AG04449 (cell line): ENCODE data around the gene HOXD12.

Experiments used
- CTCF ChIA-PET: fragments of 350-600 bp; formaldehyde crosslinking; extraction: SDS; loops from one replicate; lab custom pipeline; 2021; ENCODE audit warnings: antibody characterized with exemption; lab: Yijun Ruan, JAX
- POLR2A ChIA-PET: fragments of 400-600, 350-600 bp; formaldehyde crosslinking; extraction: SDS; loops from one replicate; lab custom pipeline; 2020; ENCODE audit warnings: antibody characterized with exemption, inconsistent platforms; lab: Yijun Ruan, JAX
- DNase-seq: peaks from one replicate; pipeline ENCODE4 v3.0.0-alpha.2; 2010; ENCODE audit warnings: low read depth, low spot score
- H3K4me3 ChIP-seq: 2 replicates; pipeline ENCODE4 v1.5.1; 2011; ENCODE audit warnings: low read depth, mild to moderate bottlenecking, control low read depth, low read length
- TF ChIP-seq, protein P1 (sequence below): IDR thresholded peaks from one replicate; pipeline ENCODE4 v1.5.1; 2011; ENCODE audit warnings: mild to moderate bottlenecking, moderate library complexity, low read length, control low read depth, inconsistent platforms; ENCODE audit not compliant: insufficient read depth; ENCODE audit errors: missing control alignments

The HOXD12 gene

DNA sequence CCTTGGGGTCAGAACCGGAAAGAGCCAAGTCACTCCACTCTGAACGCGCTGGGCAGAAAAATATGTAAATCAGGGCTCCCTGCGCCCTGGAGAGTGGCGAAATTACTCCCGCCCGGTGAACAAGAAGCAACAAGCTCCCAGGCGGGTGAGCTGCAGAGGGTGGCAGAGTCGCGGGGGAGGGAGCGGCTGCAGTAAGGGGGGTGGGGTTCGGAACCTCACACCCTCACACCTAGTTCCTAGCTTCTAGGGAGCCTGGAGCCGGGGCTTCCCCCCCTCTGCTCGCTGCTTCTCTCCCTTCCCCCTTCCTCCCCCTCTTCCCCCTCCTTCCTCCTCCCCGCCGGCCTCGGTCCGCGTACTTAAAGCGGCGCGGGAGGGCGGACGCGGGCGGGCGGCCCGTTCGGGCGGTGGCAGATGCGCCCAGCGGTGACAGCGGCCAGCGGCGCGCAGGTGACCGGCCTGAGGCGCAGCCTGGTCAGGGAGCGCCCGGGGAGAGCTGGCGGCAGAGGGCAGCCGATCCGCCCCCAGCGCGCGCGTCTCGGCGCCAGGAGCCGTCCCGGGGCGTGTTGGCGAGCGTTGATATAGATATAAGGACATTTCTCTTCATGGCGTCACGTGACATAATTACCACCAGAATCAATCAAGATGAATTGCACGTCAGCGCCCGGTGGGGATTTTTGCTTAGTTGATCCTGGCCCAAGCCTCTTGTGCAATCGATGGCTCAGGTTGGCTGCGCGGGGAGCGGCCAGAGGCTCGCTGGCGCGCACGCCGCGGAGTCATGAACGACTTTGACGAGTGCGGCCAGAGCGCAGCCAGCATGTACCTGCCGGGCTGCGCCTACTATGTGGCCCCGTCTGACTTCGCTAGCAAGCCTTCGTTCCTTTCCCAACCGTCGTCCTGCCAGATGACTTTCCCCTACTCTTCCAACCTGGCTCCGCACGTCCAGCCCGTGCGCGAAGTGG is 7.3 kb downstream of the HOXD12 start, which contains the start of gene HOXD11:
HOXD11 (plus strand) TSS at position 700 of the 959 bp plus-strand sequence; CDS start at position 776, 76 bp downstream.
- POLR2A ChIA-PET = no interaction called here

DNA sequence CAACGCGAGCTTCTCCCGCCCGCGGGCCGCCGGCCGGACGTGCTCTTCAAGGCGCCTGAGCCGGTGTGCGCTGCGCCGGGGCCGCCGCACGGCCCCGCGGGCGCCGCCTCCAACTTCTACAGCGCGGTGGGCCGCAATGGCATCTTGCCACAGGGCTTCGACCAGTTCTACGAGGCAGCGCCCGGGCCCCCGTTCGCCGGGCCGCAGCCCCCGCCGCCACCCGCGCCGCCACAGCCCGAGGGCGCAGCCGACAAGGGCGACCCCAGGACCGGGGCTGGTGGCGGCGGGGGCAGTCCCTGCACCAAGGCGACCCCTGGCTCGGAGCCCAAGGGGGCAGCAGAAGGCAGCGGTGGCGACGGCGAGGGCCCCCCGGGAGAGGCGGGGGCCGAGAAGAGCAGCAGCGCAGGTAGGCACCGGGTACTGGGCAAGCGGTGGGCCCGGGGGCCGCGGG is 8.2 kb downstream of the HOXD12 start:
- CTCF ChIA-PET = no interaction called here

More for the DNA sequence above, 7.3 kb downstream of the HOXD12 start, which contains the start of gene HOXD11:
- CTCF ChIA-PET = interaction anchor here (1.4 kb wide), 1 partner anchor 12 kb away, joined by 4 read pairs; no protein-coding TSS in a partner anchor
- no peak for DNase-seq
- H3K4me3 ChIP-seq = no peak within 1 kb of the TSS
- TF ChIP-seq, protein P1, sequence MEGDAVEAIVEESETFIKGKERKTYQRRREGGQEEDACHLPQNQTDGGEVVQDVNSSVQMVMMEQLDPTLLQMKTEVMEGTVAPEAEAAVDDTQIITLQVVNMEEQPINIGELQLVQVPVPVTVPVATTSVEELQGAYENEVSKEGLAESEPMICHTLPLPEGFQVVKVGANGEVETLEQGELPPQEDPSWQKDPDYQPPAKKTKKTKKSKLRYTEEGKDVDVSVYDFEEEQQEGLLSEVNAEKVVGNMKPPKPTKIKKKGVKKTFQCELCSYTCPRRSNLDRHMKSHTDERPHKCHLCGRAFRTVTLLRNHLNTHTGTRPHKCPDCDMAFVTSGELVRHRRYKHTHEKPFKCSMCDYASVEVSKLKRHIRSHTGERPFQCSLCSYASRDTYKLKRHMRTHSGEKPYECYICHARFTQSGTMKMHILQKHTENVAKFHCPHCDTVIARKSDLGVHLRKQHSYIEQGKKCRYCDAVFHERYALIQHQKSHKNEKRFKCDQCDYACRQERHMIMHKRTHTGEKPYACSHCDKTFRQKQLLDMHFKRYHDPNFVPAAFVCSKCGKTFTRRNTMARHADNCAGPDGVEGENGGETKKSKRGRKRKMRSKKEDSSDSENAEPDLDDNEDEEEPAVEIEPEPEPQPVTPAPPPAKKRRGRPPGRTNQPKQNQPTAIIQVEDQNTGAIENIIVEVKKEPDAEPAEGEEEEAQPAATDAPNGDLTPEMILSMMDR = no peak

DNA sequence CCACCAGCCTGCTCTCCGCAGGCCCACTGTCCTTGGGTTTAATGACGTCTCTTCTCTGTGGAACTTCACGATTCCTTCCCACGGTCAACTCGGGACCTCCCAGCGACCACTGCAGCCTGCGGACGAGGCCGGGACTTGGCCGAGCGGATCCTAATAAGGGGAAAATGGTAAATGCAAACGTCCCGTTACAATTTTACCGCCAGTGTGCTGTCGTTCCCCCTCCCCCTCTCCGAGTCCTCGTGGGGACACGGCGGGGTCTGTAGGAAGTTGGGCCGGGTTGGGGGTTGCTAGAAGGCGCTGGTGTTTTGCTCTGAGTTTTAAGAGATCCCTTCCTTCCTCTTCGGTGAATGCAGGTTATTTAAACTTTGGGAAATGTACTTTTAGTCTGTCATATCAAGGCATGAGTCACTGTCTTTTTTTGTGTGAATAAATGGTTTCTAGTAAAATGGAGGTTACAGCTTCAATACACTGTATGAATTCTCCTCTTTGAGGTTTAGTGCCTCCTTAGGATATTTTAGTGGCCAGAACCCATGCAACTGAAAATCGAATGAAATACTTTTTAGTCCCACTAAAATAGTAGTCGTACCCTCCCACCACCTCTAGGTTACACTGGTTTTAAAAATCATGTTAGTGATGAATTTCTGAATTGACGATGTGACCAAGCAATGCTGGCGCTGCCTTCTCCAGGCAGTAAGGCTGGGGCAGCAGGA is 9.8 kb downstream of the HOXD12 start:
- no peak overlapping the region for H3K4me3 ChIP-seq
- DNase-seq = no peak
- ChIA-PET CTCF (interaction anchor here (0.6 to 9.0 kb wide), 16 partner anchors 7 to 1040 kb away, joined by 3 to 73 read pairs (median 11); partner anchors contain the start of gene HOXD9), POLR2A (no interaction called here)
- TF ChIP-seq, protein P1 = no peak

More for the DNA sequence above, 8.2 kb downstream of the HOXD12 start:
- H3K4me3 ChIP-seq = no peak overlapping the region
- TF ChIP-seq, protein P1 = no peak
- DNase-seq = no peak
- POLR2A ChIA-PET = no interaction called here

DNA sequence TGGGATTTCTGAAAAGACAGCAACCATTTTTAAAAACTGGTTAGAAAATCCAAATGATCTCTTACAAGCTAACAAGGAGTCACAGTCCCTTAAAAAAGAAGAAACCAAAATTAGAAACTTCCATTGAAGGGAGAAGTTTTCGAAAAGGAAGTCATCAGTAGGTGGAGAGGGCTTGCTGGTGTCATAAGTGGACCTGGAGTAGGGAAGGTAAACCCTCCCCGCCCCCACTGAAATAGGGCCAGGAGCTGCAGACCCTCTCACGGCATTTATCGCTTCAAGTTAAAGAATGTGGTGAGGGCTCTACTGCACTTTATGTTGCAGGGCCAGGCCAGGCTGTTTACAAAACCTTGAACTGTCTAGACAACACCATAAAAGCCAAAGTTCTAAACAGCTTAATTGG is 10.4 kb downstream of the HOXD12 start:
- TF ChIP-seq, protein P1 = no peak
- no peak for DNase-seq
- H3K4me3 ChIP-seq = no peak overlapping the region
- POLR2A ChIA-PET = no interaction called here
- CTCF ChIA-PET = interaction anchor here (0.6 to 9.0 kb wide), 22 partner anchors 8 to 1047 kb away, joined by 3 to 73 read pairs (median 8); partner anchors contain the start of gene HOXD9

DNA sequence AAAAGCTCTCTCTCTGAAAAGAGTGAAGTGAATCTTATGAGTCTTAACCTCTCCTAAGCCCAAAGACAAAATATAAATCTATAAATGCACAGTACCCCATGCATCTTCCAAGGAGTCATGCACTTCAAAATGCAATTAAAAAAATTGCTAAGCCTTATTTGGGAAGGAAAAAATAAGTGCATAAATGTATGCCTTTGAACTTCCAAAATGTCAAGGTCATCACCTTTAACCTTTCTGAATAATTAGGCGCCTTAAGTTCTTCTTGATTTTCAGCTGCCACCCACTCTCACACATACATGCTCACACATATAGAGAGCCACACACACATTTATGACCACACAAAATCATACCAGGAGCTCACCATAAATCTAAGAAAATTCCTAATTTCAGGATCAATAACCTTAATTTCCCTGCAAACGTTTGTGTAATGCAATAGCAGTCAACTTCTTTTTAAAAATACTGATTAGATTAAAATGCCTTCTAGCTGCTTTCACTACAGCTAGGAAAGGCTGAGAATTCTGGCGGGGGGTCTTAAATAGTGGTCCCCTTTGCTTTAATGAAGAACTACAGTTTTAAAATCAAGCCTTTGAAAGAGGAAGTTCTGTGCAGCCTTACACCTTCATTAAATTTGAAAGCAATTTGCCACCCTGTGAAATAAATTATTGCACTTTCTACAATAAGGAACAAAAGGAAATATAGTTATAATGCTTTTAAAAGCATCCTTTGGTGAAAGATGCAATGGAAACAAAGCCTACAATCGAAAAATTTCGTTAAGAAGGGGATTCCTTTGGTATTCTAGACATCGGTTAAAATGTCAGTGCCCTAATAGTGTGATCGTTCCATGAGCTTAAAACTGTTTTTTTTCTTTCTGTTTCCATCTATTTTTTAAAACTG is 11.1 kb downstream of the HOXD12 start:
- TF ChIP-seq, protein P1 = no peak
- DNase-seq = no peak
- no peak overlapping the region for H3K4me3 ChIP-seq
- ChIA-PET CTCF (interaction anchor here (0.6 to 9.0 kb wide), 37 partner anchors 9 to 1047 kb away, joined by 3 to 73 read pairs (median 4); partner anchors contain the start of gene HOXD9), POLR2A (no interaction called here)
